ACC112 (cell line): Measurements from ENCODE around the gene SCN9A.

ENCODE experiments used
- H2AFZ ChIP-seq: fragments of 200-600 bp; sonication (generic); one replicate; pipeline ENCODE4 v1.6.0; 2017; ENCODE audit warnings: antibody characterized with exemption, low read length; ENCODE audit not compliant: unreplicated experiment
- H3K27ac ChIP-seq: fragments of 200-600 bp; sonication (generic); 2 replicates; pipeline ENCODE4 v1.5.1; 2014; ENCODE audit warnings: low read depth, mild to moderate bottlenecking, antibody characterized with exemption, low read length, moderate library complexity
- H3K27me3 ChIP-seq: fragments of 200-600 bp; sonication (generic); 2 replicates; pipeline ENCODE4 v1.6.1; 2014; ENCODE audit warnings: mild to moderate bottlenecking, antibody characterized with exemption, low read length, moderate library complexity, mixed read lengths; ENCODE audit not compliant: insufficient read depth
- H3K36me3 ChIP-seq: fragments of 200-600 bp; sonication (generic); 2 replicates; pipeline ENCODE4 v1.6.1; 2016; ENCODE audit warnings: mild to moderate bottlenecking, antibody characterized with exemption, low read length, moderate library complexity, mixed read lengths; ENCODE audit not compliant: insufficient read depth
- H3K4me1 ChIP-seq: fragments of 200-600 bp; sonication (generic); one replicate; pipeline ENCODE4 v1.6.1; 2016; ENCODE audit warnings: low read length, mixed read lengths; ENCODE audit not compliant: insufficient read depth, unreplicated experiment, control insufficient read depth
- H3K4me3 ChIP-seq: fragments of 200-600 bp; sonication (generic); 2 replicates; pipeline ENCODE4 v1.5.1; 2014; ENCODE audit warnings: mild to moderate bottlenecking, low read depth, low read length
- H3K79me2 ChIP-seq: fragments of 200-600 bp; sonication (generic); one replicate; pipeline ENCODE4 v1.6.0; 2016; ENCODE audit warnings: low read length; ENCODE audit not compliant: control insufficient read depth, unreplicated experiment, insufficient read depth

SCN9A gene

GRCh38 chr2:166304656-166305055 lies 71.1 kb downstream of the SCN9A start:
- no peak overlapping the region for H3K27ac ChIP-seq
- H3K79me2 ChIP-seq = no peaks in the 10 kb centered on the region
- no peaks in the 10 kb centered on the region for H3K27me3 ChIP-seq
- H2AFZ ChIP-seq = no peak overlapping the region
- no peaks in the 10 kb centered on the region for H3K36me3 ChIP-seq
- no peak overlapping the region for H3K4me3 ChIP-seq
- H3K4me1 ChIP-seq = peaks cover 12% of the 10 kb centered on the region

GRCh38 chr2:166302036-166302435 lies 73.7 kb downstream of the SCN9A start:
- no peak overlapping the region for H3K4me3 ChIP-seq
- H2AFZ ChIP-seq = no peak overlapping the region
- no peaks in the 10 kb centered on the region for H3K36me3 ChIP-seq
- no peak overlapping the region for H3K27ac ChIP-seq
- H3K4me1 ChIP-seq = peaks cover 9% of the 10 kb centered on the region
- no peaks in the 10 kb centered on the region for H3K27me3 ChIP-seq
- no peaks in the 10 kb centered on the region for H3K79me2 ChIP-seq

GRCh38 chr2:166297951-166298350 lies 77.8 kb downstream of the SCN9A start:
- Histone ChIP-seq H2AFZ (no peak overlapping the region), H3K27me3 (no peaks in the 10 kb centered on the region), H3K27ac (no peak overlapping the region), H3K4me3 (no peak overlapping the region), H3K36me3 (no peaks in the 10 kb centered on the region), H3K4me1 (peaks cover 11% of the 10 kb centered on the region), H3K79me2 (no peaks in the 10 kb centered on the region)

GRCh38 chr2:166293984-166294383 lies 81.8 kb downstream of the SCN9A start:
- Histone ChIP-seq H3K27ac (no peak overlapping the region; the same call in 1 of the 2 replicates), H3K36me3 (no peaks in the 10 kb centered on the region; the same call in 1 of the 2 replicates), H3K27me3 (no peaks in the 10 kb centered on the region), H3K79me2 (no peaks in the 10 kb centered on the region), H3K4me3 (no peak overlapping the region), H2AFZ (no peak overlapping the region), H3K4me1 (peaks cover 11% of the 10 kb centered on the region)

- H3K27me3 ChIP-seq = no peaks in the 10 kb centered on the region
- no peaks in the 10 kb centered on the region for H3K4me1 ChIP-seq
- no peak overlapping the region for H3K27ac ChIP-seq
- H2AFZ ChIP-seq = no peak overlapping the region
- H3K4me3 ChIP-seq = no peak overlapping the region
- no peaks in the 10 kb centered on the region for H3K79me2 ChIP-seq
- no peaks in the 10 kb centered on the region; the same call in 1 of the 2 replicates for H3K36me3 ChIP-seq
Measured at GRCh38 chr2:166285215-166285614, 90.5 kb downstream of the SCN9A start.

- Histone ChIP-seq H3K27me3 (no peaks in the 10 kb centered on the region), H3K4me3 (no peak overlapping the region), H3K27ac (no peak overlapping the region), H2AFZ (no peak overlapping the region), H3K79me2 (no peaks in the 10 kb centered on the region), H3K4me1 (no peaks in the 10 kb centered on the region), H3K36me3 (no peaks in the 10 kb centered on the region)
Measured at GRCh38 chr2:166284359-166284758, 91.4 kb downstream of the SCN9A start.

GRCh38 chr2:166282154-166282553 lies 93.6 kb downstream of the SCN9A start:
- no peaks in the 10 kb centered on the region for H3K36me3 ChIP-seq
- no peak overlapping the region for H2AFZ ChIP-seq
- no peaks in the 10 kb centered on the region for H3K27me3 ChIP-seq
- H3K79me2 ChIP-seq = no peaks in the 10 kb centered on the region
- no peak overlapping the region for H3K4me3 ChIP-seq
- H3K27ac ChIP-seq = no peak overlapping the region
- H3K4me1 ChIP-seq = no peaks in the 10 kb centered on the region

GRCh38 chr2:166278856-166279255 lies 96.9 kb downstream of the SCN9A start:
- no peak overlapping the region for H3K4me3 ChIP-seq
- no peaks in the 10 kb centered on the region for H3K36me3 ChIP-seq
- no peaks in the 10 kb centered on the region for H3K79me2 ChIP-seq
- no peaks in the 10 kb centered on the region for H3K4me1 ChIP-seq
- H3K27me3 ChIP-seq = no peaks in the 10 kb centered on the region
- H2AFZ ChIP-seq = no peak overlapping the region
- no peak overlapping the region for H3K27ac ChIP-seq

GRCh38 chr2:166270376-166270775 lies 105.4 kb downstream of the SCN9A start:
- no peaks in the 10 kb centered on the region for H3K4me1 ChIP-seq
- no peak overlapping the region for H3K4me3 ChIP-seq
- peaks cover 7% of the 10 kb centered on the region for H3K36me3 ChIP-seq
- no peak overlapping the region for H2AFZ ChIP-seq
- no peaks in the 10 kb centered on the region for H3K27me3 ChIP-seq
- H3K27ac ChIP-seq = no peak overlapping the region
- no peaks in the 10 kb centered on the region for H3K79me2 ChIP-seq

- Histone ChIP-seq H3K36me3 (peaks cover 7% of the 10 kb centered on the region), H3K27ac (no peak overlapping the region), H3K4me3 (no peak overlapping the region), H3K79me2 (no peaks in the 10 kb centered on the region), H3K27me3 (no peaks in the 10 kb centered on the region), H2AFZ (no peak overlapping the region), H3K4me1 (no peaks in the 10 kb centered on the region)
Measured at GRCh38 chr2:166269322-166269721, 106.4 kb downstream of the SCN9A start.

- Histone ChIP-seq H2AFZ (no peak overlapping the region), H3K79me2 (no peaks in the 10 kb centered on the region), H3K4me1 (no peaks in the 10 kb centered on the region)
Measured at GRCh38 chr2:166257859-166258258, 117.9 kb downstream of the SCN9A start.

More at GRCh38 chr2:166257859-166258258, 117.9 kb downstream of the SCN9A start:
- Histone ChIP-seq H3K27me3 (no peaks in the 10 kb centered on the region), H3K36me3 (no peaks in the 10 kb centered on the region), H3K4me3 (no peak overlapping the region), H3K27ac (no peak overlapping the region)
